Activated naive CD4-positive, alpha-beta T cell treated with anti-CD3 and anti-CD28 coated beads, Interleukin-2, amount 50 U/mL, for 16 hours (primary cell): ENCODE data around the gene PKD2L1.

ENCODE experiments used
- DNase-seq: peaks from one replicate; pipeline ENCODE4 v3.0.0-alpha.2; 2020

PKD2L1 gene

GRCh38 chr10:100356067-100357017, 26.3 kb upstream of the PKD2L1 start:
- DNase-seq, result no peak

- DNase-seq, result no peak
Observed at GRCh38 chr10:100355086-100355485, 25.1 kb upstream of the PKD2L1 start.

GRCh38 chr10:100353770-100354485, 23.9 kb upstream of the PKD2L1 start:
- no peak for DNase-seq

- no peak for DNase-seq
Observed at GRCh38 chr10:100350914-100351485, 21.0 kb upstream of the PKD2L1 start.

- no peak for DNase-seq
Observed at GRCh38 chr10:100349672-100350071, 19.6 kb upstream of the PKD2L1 start.

GRCh38 chr10:100349087-100349486, 19.1 kb upstream of the PKD2L1 start:
- DNase-seq, result no peak

GRCh38 chr10:100348389-100348927, 18.4 kb upstream of the PKD2L1 start:
- no peak for DNase-seq

GRCh38 chr10:100347568-100348195, 17.7 kb upstream of the PKD2L1 start:
- DNase-seq, result no peak

- DNase-seq, result peak; percentile 79
Observed at GRCh38 chr10:100346765-100347567, 16.9 kb upstream of the PKD2L1 start, which contains the start of gene SCD. TSS of gene SCD (plus strand) at chr10:100347233. CDS start at chr10:100347505, 272 bp downstream.

GRCh38 chr10:100346351-100346764, 16.3 kb upstream of the PKD2L1 start:
- peak; percentile 70 for DNase-seq

GRCh38 chr10:100345570-100346330, 15.7 kb upstream of the PKD2L1 start:
- DNase-seq, result no peak

- no peak for DNase-seq
Observed at GRCh38 chr10:100344241-100344788, 14.3 kb upstream of the PKD2L1 start.

GRCh38 chr10:100342627-100342972, 12.6 kb upstream of the PKD2L1 start:
- no peak for DNase-seq

- DNase-seq, result peak; percentile 45
Observed at GRCh38 chr10:100341953-100342626, 12.1 kb upstream of the PKD2L1 start.

- DNase-seq, result no peak
Observed at GRCh38 chr10:100340948-100341847, 11.2 kb upstream of the PKD2L1 start.

GRCh38 chr10:100339236-100339635, 9.2 kb upstream of the PKD2L1 start:
- no peak for DNase-seq

- peak; percentile 84 for DNase-seq
Observed at GRCh38 chr10:100338434-100339036, 8.5 kb upstream of the PKD2L1 start.

- DNase-seq, result no peak
Observed at GRCh38 chr10:100334762-100335161, 4.7 kb upstream of the PKD2L1 start.
